ENCODE results near the gene PSMC6. TPM values are rescaled to one million over a fixed set of nuclear protein-coding genes. Genes with fewer than 3 reads are reported as not detected.
A peak's percentile ranks its signal among the peaks of the same experiment; 100 is the strongest.
"Not testable (repeated sequence)": the region's sequence is repeated elsewhere in the genome, so short reads cannot be mapped to it uniquely, and the experiment has no call there.

The PSMC6 gene
- total RNA-seq, 1 experiment from 2014 or later: 189 TPM

DNA sequence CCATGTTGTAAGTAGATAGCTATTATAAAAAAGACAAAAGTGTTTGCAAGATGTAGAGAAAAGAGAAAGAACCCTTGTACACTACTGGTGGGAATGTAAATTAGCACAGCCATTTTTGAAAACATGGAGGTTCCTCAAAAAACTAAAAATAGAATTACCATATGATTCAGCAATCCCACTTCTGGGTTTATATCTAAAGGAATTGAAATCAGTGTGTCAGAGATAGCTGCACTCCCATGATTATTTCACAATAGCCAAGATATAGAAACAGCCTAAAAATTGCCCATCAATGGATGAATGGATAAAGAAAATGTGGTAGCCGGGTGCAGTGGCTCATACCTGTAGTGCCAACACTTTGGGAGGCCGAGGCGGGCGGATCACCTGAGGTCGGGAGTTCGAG lies 9.2 kb downstream of the PSMC6 start:
- no peak for DNase-seq (ENCODE audit: low read depth)

DNA sequence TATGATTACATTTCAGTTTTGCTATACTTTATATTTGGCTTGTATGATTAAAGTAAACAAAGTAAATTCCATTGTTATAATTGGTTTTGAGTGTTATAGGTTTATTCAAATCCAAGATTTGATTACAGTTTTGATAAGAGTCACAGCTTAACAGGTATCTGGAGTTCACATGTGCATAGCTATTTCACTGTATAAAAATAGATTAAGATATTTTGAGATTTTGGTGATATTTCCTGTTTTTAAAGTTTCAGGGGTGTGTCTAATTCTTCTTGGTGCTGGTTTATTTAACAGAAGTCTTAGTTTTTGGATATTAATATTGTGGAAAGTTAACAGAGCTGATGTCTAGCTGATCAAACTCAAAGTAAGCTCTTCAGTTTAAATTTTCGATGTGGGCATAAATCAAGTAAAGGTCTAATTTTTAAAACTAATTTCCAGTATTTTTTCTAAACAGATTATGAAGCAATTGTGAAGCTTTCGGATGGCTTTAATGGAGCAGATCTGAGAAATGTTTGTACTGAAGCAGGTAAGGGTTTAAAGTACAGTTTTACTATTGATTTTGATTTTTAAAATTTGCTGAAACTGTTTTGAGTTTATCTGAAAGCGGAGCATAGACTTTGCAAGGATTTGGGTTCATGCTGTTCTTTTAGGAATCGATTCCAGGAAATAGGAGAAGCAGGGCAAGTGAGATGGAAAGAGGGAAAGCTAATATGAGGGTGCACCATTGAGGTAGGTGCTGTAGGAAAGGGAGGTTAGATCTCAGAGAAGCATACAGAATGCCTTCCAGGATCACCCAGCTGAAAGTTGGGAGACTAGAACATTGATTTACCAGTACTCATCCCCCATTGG lies 16.7 kb downstream of the PSMC6 start:
- DNase-seq (ENCODE audit: low read depth): no peak

DNA sequence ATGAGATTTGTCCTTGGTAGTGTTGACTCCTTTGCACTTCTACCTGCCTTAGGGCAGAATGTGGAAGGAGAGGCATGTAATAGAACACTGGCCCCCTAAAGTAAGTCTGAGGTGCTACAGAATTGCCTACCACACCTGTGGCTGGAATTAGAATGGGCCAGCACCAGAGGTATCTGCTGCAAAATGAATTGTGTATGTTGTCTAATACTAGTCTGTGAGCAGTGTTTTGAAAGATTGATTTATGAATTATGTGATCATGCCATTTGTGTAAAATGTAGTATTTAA lies 17.3 kb downstream of the PSMC6 start:
- no peak for DNase-seq (ENCODE audit: low read depth)

- not testable (repeated sequence) for DNase-seq (ENCODE audit: low read depth)
Observed at GRCh38 chr14:52727509-52727908, 20.5 kb downstream of the PSMC6 start.

GRCh38 chr14:52729035-52729434 lies 22.0 kb downstream of the PSMC6 start:
- DNase-seq (ENCODE audit: low read depth): not testable (repeated sequence)

- no peak for DNase-seq (ENCODE audit: low read depth)
Observed at GRCh38 chr14:52729585-52729924, 22.6 kb downstream of the PSMC6 start.

GRCh38 chr14:52729925-52730708 lies 23.1 kb downstream of the PSMC6 start, which contains the start of gene STYX:
STYX (plus strand) TSS chr14:52730166; CDS start chr14:52730475, 309 bp downstream.
- DNase-seq (ENCODE audit: low read depth): peak; percentile 97

GRCh38 chr14:52730709-52731111 lies 23.7 kb downstream of the PSMC6 start:
- no peak for DNase-seq (ENCODE audit: low read depth)

DNA sequence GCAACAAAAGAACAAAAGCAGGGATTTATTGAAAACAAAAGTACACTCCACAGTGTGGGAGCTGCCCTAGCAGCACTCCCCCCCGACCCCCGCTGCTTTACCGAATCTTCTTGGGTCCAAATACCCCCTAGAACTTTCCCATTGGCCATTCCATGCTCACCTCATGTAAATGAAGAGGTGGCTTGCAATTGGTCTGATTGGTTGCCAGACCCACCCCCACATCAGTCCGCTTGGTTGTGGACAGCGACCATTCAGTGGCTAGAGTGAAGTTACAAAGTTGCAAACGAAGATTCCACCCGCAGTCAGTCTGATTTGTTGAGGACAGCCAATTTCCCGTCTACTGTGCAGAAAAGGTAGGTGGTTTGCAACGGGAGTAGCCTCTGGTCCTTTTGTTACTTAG lies 26.8 kb downstream of the PSMC6 start:
- DNase-seq (ENCODE audit: low read depth): no peak

GRCh38 chr14:52735921-52736489 lies 29.0 kb downstream of the PSMC6 start:
- no peak for DNase-seq (ENCODE audit: low read depth)

DNA sequence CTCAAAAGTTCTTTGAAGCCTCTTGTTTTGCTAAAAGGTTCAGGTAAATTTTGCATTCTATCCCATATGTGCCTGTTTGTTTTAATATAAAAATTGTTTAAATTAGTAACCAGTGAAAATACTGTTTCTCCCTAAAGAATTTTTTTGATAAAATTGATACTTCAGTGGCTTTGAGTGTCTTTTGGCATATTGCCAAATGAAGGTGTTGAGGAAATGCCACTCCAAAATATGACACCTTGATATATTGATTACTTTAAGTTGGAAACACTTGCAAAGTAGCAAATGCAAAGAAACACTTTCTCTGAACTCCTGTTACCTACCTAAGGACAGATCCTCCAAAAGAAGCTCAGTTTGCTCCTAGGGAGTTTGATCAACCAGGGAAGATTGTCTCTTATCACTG lies 31.4 kb downstream of the PSMC6 start:
- no peak for DNase-seq (ENCODE audit: low read depth)

GRCh38 chr14:52740751-52741150 lies 33.8 kb downstream of the PSMC6 start:
- no peak for DNase-seq (ENCODE audit: low read depth)

DNA sequence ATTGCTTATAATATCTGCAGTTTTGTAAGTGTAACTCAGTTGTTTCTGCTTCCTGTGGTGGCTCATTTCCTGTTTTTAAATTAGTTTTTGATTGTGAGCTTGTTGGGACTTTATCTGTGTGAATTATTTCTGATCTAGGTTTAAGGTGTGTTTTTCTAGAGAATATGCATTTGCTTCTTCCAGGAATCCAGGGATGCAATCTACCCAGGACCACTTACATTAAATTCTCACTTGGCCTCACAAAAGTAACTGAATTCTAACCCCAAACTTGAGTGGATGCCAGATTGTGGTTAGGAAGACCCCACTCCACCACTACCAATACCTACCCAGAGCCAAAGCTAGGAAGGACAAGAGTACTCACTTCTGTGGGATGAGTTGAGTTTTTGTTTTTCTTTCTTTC lies 34.9 kb downstream of the PSMC6 start:
- peak; percentile 6 for DNase-seq (ENCODE audit: low read depth)

DNA sequence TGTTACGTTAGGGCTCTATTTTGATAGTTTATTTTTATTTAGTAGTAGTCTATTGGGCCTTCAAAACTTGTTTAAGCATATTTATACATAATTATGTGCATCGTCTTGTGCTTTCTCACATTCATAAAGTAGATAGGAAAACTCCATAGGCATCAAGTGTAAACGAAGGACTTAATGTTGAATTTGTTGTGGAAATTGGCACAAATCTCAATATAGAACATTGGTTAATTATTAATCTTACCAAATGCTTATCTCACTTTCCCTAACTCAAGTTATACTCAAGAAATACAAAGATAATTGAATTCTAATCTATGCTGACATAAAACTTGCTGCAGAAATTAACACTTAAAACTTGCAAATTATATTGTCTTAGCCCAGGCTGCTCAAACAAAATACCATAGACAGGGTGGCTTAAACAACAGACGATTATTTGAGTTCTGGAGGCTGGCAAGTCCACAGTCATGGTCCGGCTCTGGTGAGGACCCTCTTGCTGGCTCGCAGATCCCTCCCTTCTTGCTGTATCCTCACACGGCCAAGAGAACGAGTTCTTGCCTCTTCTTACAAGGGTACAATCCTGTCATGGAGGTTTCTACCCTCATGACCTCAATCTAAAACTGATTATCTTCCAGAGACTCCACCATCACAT lies 41.8 kb downstream of the PSMC6 start:
- no peak for DNase-seq (ENCODE audit: low read depth)

- DNase-seq (ENCODE audit: low read depth): no peak
Observed at GRCh38 chr14:52755607-52756316, 48.8 kb downstream of the PSMC6 start.

DNA sequence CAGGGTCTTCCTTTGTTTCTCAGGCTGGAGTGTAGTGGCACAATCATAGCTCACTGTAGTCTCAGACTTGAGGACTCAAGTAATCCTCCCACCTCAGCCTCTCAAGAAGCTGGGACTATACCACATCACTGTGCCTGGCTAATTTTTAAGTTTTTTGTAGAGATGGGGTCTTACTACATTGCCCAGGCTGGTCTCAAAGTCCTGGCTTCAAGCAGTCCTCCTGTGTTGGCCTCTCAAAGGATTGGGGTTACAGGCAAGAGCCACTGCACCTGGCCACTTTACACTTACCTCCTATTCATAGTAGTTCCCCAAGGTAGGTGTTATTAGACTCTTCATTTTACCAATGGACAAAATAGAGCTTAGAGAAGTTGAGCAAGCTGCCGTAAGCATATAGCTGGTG lies 52.1 kb downstream of the PSMC6 start:
- no peak for DNase-seq (ENCODE audit: low read depth)

- not testable (repeated sequence) for DNase-seq (ENCODE audit: low read depth)
Observed at GRCh38 chr14:52762923-52763322, 55.9 kb downstream of the PSMC6 start.

- no peak for DNase-seq (ENCODE audit: low read depth)
Observed at GRCh38 chr14:52767058-52767833, 60.2 kb downstream of the PSMC6 start.

DNA sequence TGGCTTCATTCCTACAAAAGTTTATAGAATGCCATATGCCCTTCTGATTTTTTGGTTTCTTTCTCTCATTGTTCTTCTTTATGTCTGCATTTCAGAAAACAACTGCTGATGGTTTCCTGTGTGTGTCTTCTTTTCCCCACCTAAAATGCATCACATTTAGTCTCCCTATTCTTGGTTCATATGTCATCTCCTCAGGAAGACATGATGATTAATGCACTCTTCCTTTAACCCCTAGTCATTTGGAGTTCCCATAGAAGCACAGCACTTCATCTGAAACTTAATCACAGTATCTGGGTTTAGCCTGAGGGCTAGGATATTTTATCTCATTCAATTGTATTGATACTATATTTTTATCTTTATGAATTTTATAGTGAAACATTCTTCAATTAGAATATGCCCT lies 62.9 kb downstream of the PSMC6 start:
- no peak for DNase-seq (ENCODE audit: low read depth)

DNA sequence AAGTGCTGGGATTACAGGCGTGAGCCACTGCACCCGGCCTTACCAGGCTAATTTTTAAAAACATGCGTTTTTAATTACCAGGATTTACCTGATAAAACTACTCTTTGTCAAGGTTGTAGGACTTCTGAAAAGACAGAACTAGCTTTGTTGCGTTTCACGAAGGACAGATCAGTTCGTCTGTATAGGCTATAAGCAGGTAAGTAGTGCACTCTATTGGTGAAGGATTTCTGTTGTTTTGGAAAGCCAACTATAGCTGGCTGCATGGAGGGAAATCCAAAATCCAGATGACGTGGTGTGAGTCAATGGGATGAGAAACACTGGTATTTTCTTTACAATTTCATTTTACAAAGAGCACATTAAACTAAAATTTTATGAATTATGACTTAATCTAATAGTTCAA lies 69.8 kb downstream of the PSMC6 start:
- no peak for DNase-seq (ENCODE audit: low read depth)

Measured in M059J (cell line).